Stimulated activated CD4-positive, alpha-beta T cell treated with anti-CD3 and anti-CD28 coated beads, TNF-alpha, amount 100 ng/mL, for 48 hours (primary cell): ENCODE measurements around the gene ZBTB47.

ENCODE experiments used
- DNase-seq, 3 donors: peaks; one replicate each; pipeline ENCODE4 v3.0.0-alpha.2; 2020; ENCODE audit warnings: low read depth in 3 of 3

Gene ZBTB47

DNA sequence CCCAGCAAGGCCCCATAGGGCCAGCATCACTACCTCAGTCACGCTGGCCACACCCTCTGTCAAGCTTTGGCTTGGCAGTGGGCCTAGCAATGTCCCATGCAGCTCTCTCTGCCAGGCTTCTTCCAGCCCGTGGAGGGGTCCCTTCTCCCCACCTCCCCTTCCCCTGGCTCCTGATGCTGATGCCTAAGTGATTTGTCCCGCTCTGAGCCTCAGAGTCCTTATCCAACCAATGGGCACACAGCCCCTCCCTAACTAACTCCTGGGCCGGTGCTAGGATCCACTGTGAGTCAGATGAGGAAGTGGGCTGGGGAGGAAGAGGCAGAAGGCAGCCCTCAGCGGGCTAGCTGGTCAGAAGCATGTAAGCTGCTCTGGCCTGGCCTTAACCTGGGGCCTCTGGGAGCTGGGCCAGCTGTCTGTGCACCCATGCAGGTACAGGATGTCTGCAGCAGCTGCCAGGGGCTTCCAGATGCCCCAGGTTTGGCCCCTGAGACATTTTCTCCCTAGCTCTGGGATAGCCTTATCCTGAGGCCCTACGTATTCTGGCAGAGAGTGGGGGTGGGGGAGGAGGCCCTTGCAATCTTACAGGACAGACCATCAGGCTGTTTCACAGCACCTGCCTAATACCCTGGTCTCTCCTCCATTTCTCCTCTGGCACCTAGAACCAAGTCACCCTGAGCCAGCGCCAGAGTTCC is 740 bp upstream of the ZBTB47 start:
- DNase-seq: no peak

DNA sequence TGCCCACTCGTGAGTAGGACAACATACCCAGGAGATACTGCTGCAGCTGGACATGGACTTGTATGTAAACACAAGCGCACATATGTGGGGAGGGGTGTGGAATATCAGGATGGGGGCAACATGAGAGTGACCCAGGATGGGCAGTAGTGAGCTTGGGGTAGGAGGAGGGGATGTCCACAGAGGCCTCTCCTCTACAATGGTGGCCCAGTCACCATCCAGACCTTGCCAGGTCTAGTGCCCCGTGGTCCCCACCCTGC is 266 bp upstream of the ZBTB47 start:
- no peak for DNase-seq

DNA sequence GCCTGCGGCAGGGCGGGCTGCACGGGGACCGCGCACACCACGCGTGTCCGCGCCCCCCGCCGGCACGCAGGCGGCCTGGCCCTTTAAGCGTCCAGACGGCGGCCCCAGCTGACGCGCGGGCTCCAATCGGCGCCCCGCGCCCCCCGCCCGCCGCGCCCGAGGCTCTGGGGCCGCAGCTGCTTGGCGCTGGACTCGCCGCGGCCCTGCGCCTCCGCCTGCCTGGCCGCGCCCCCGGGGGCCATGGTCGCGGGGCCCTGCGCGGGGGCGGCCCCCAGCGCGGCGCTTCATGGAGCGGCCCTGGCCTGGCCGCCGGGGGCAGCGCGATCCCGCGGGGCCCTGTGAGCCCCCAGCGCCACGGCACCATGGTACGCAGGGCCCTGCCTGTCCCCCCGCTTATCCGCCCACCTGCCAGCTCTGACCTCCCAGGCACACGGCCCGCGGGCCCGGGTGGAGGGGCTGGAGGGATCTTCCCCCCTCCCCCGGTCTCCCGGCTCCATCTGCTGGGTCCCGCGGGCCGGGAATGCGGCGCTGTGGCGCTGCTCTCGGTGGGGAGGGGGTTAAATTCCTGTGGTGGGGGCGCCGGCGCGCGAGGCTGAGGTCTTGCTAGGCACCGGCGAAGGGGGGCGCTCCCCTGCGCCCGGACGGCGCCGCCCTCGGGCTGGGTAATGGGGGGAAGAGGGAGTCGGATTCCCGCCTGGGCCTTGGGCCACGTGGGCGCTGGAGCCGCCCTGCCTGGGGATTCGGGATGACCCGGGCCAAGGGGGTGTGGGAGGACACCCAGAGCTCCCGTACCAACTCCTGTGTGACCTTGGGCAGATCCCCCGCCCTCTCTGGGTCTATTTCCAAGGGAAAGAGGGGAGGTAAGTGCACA is 1.1 kb downstream of the ZBTB47 start:
- no peak for DNase-seq

DNA sequence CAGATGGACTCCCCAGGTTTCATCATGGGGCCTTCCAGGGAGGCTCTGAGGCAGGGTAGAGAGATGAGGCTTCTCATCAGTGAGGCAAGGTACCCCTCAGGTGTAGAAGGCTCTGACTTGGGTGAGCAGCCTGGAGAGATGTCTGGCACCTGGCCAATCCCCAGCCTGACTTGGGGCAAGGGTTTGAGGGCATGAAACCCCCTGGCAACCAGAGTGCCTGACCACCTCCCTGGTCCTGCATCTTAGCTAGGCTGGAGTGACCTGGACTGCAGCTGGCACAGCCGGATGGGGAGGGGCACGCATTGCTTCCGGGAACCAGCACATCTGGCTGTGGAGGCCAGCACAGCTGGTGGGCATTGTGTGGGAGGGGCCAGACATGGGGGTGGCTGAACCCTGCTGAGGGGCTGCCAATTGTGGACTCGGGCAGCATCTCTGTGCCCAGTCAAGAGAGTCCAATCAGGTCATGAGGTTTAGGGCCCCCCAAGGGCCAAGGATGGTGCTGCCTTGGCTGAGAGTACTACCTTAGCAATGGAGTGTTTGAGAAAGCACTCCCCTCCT is 1.9 kb downstream of the ZBTB47 start:
- no peak for DNase-seq

DNA sequence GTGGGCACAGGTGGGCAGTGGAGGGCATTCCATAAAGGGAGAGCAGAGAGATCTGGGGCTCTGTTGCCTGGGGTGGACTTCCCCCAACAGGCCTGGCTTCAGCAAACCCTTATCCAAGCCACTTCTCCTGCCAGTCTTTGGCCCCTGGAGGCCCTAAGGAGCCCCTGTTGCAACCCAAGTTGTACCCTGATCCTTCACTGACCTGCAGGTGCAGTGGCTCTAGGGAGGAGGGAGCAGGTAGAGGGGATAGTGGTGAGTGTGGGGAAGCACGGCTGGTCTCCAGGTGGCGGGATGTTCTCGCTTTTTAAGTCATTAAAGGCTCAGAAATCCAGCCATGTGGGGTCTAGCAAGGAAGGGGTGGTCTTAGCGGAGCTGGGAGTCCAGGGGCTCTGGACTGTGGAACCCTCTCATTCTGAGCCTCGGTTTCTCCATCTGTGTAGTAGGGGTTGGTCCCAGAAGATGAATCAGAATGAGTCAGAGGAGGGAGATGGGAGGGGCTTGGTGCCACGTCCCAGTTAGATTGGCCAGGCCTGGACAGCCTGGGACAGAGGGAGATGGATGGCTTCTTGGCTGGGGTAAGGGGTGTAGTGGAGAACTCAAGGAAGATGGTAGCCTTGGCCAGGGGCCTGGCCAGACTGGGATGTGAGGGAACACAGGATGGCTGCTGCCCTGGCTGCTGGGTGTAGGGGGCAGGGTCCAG is 2.6 kb downstream of the ZBTB47 start:
- DNase-seq: no peak

DNA sequence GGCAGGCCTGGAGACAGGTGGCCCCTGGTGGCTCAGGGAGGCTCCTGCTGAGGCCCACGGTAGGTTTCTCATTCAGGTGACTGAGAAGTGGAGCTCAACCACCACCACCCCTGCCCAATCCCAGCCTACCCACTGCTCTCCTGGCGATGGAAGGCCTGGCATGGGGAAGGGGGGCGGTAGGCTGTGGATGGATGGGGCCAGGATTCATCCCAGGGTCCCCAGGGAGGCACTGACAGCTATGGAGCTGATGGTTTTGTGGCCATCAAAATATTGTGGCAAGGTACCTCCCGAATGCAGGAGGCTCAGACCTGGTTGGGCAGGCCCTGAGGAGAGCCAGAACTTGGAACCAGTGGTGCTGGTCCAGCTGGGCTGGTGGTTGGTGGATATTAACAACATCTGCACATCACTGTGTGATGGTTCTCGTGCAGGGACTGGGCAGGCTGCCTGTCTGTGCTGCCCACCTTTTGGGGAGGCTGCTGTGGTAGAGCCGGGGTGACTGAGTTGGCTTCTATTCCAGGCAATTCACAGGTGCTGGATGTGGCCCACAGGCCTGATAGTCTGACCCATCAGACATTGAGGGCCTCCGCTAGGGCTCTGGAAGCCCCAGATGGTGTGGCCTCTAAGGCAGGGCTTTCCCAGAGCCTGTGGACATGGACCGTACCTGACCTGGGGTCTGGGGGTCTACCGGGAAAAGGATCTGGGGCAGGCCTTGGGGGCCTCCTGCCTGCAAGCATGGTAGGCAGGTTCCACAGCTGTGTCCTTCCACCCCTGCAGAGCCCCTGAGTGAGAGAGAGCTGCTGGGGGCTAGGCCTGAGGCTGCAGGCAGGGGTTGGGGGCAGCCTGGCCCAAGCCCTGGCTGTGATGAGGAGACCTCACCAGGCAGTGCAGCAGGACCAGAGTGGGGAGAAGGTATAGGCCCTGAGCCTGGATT is 3.4 kb downstream of the ZBTB47 start:
- no peak for DNase-seq

DNA sequence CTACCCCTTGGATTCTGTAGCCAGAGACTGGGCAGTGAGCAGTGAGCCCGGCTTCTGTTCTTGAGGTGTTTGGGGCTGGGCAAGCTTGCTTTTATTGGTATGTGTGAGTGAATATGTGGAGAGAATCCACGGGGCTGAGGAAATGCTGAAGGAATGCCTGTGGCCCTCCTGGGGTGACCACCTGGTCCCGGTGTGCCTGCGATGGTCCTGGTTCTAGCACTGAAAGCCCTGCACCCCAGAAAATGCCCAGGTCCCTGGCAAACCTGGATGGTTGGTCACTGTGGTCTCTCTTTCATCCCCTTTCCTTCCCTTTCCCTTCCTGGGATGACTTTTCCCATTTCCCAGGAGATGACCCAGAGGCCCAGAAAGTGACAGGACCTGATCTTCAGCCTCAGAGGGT is 4.2 kb downstream of the ZBTB47 start:
- DNase-seq: no peak

DNA sequence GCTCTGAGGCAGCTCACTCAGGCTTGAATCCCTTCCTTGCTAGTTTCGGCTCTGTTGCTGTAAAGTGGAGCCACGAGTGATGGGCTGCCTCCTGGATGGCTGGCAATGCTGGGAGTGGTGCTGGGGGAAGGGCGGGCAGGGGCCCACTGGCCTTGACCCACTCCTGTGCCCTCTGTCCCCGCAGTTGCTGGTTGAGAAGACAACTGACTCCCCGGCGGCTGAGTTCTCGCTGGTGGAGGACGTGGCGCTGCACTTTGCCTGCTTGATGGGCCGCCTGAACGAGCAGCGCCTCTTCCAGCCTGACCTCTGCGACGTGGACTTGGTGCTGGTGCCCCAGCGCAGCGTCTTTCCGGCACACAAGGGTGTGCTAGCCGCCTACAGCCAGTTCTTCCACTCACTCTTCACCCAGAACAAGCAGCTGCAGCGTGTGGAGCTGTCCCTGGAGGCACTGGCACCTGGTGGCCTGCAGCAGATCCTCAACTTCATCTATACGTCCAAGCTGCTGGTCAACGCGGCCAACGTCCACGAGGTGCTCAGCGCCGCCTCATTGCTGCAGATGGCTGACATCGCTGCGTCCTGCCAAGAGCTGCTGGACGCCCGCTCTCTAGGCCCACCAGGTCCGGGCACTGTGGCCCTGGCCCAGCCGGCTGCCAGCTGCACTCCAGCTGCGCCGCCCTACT is 4.7 kb downstream of the ZBTB47 start:
- DNase-seq: no peak

DNA sequence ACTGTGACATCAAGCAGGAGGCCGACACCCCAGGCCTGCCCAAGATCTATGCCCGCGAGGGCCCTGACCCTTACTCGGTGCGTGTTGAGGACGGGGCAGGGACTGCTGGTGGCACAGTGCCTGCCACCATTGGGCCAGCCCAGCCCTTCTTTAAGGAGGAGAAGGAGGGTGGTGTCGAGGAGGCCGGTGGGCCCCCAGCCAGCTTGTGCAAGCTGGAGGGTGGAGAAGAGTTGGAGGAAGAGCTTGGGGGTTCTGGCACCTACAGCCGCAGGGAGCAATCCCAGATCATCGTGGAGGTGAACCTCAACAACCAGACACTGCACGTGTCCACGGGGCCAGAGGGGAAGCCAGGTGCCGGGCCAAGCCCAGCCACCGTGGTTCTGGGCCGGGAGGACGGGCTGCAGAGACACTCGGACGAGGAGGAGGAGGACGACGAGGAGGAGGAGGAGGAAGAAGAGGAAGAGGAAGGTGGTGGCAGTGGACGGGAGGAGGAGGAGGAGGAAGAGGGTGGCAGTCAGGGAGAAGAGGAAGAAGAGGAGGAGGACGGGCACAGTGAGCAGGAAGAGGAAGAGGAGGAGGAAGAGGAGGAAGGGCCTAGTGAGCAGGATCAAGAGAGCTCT is 5.4 kb downstream of the ZBTB47 start:
- DNase-seq: no peak

DNA sequence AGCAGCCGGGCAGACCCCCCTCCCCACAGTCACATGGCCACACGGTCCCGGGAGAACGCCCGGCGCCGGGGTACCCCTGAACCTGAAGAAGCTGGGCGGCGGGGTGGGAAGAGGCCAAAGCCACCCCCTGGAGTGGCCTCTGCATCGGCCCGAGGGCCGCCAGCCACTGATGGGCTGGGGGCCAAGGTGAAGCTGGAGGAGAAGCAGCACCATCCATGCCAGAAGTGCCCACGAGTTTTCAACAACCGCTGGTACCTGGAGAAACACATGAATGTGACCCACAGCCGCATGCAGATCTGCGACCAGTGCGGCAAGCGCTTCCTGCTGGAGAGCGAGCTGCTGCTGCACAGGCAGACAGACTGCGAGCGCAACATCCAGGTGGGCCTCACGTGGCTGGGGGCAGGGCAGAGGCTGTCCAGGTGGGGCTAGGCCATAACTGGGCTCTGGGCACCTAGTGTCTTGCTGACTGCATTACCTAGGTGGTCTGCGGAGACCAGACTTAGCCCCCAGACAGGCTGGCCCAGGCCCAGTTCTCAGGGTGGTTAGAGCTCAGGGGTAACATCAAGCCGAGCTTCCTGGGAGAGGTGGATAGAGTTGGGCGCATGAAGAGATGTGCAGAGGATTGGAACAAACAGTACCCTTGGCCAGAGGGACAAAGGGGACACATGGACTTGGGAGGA is 6.1 kb downstream of the ZBTB47 start:
- no peak for DNase-seq

DNA sequence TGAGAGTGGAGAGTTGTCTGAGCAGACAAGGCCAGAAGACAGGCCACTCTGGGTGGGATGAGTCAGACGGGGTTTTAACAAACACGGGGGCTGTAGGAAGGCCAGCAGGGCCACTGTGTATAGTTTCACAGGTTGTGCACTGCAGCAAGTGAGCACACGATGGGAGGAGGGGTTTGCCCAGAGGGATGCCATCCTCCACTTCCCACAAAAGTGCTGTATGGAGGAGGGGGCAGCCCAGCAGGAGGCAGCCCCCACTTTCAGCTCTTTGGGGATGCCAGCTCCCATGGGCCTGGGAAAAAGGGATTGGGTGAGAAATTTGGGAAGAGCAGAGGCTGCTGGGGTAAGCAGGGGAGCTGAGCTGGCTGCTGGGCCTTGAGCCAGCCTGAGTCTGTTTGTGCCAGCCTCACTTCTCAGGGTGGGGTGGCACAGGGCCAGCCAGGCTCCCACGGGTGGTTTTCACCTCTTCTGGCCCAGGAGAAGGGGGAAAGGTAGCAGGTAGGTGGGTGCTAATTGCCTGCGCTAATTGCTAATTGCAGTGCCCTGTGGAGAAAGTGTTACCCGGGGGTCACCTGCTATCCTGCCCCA is 6.7 kb downstream of the ZBTB47 start:
- no peak for DNase-seq

DNA sequence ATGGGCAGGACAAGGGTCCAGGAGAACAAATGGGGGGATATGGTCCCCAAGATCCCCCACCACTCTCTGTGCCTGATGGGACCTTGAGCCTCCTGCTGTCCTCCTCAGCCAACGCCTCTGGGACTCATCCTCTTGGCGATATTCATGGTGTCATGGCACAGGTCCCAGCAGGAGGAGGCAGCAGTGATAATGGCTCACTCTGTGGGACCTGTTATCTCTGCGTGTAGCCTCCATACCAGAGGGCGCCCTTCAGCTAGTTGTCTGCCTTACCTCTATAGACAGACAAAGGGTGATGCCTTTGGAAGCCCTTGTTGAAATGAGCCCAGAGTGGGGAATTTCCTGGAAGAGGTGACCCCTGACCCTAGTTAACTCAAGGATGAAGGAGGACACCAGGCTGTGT is 7.4 kb downstream of the ZBTB47 start:
- DNase-seq: no peak

DNA sequence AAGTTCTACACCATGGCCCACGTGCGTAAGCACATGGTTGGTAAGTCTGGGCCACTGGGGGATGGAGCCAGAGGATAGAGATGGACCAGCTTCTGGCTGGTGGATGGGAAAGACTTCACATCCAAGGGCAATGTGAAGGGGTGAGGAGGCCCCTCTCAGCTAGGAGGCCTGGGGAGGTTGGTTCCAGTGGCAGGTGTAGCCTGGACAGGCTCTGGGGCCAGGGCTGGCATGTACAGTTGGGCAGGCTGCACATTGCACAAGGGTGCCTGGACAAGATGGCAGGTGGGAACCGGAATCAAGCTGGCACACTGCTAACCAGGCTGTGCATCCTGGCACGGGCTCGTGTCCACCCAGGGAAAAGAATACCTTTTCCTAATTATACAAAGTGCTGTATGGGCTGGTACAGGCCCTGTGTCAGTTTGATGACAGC is 8.1 kb downstream of the ZBTB47 start:
- no peak for DNase-seq

DNA sequence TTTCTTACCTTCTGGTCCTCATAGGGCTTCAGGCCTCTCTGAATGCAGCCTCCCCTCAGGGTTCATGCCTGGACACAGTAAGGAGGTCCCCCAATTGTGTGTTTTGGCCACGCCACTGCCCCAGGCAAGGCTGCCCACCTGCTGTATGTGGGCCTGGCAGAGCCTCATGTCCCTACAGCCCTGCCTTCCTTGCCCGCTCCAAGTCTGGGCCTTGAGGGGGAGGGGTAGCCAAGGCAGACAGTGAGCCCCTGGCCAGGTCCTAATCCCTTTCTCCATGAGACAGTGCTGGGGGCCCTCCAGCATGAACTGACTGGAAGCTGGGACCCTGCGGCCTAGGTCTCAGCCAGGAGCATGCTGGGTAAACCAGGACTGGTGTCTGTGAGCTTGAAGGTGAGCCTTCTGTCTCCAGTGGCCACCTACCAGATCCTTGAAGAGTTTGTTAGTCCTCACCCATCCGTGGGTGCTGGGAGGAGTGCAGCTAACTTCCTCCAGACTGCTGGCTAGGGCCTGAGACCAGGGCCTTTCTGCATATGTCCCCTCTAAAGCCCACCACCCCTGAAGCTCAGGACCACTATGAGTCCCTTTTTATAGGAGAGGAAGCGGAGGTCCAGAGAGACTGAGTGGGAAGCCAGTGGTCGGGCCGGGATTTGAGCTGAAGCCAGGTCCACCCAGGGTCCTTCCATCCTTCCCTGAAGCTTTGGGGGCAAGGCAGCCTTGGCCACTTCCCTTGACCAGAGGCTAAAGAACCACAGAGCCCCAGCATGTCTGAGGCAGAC is 8.7 kb downstream of the ZBTB47 start:
- DNase-seq: no peak

DNA sequence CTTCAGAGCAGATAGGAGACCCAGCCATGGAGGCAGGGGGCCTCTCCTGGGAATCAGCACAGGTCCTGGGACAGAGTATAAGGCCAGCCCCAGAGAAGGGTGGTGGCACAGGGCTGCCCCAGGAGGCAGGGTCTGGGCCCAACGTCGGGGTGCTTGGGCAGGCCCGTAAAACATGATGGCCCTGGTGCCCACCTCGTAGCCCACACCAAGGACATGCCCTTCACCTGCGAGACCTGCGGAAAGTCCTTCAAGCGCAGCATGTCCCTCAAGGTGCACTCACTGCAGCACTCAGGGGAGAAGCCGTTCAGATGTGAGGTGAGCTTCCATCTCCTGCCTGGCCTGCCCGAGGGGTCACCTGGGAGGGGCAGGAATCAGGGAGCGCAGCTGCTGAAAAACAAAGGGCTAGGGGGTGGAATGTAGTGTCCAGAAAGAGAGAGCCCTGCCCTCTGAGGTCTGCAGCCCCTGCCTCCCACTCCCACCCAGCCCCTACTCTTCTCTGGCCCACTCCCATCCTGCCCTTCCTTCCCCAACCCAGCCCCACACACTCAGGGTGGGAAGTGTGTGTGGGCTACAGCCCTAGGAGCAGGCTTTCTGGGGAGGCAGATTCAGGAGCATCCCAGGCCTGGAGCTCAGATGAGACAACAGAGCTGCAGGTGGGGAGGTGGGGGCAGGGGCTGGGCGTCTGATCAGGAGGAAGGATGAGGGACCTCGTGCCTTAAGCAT is 9.5 kb downstream of the ZBTB47 start:
- no peak for DNase-seq

DNA sequence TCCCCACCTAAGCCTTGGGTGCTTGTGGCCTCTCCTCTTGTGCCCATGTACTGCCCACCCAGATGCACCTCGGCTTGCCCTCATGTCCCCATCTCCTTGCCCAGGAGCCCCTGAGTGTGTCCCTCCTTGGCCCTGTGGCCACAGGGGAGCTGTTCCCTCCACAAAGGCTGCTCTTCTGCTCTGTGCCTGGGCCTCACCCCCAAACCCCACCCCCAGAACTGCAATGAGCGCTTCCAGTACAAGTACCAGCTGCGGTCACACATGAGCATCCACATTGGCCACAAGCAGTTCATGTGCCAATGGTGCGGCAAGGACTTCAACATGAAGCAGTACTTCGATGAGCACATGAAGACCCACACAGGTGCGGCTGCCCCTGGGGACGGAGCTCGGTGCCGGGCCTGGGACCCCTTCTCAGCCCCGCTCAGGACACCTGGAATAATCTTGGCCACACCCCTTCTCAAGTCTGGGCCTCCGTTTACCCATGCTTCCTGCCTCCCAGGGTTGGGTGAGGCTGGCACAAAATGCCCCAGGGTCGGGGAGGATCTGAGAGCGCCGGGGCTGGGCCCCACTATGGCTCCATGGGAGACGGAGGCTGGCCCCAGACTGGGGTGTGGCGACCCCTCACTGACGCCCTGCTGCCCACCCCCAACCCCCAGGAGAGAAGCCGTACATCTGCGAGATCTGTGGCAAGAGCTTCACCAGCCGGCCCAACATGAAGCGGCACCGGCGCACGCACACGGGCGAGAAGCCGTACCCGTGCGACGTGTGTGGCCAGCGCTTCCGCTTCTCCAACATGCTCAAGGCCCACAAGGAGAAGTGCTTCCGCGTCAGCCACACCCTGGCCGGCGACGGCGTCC is 10.3 kb downstream of the ZBTB47 start:
- DNase-seq: no peak

DNA sequence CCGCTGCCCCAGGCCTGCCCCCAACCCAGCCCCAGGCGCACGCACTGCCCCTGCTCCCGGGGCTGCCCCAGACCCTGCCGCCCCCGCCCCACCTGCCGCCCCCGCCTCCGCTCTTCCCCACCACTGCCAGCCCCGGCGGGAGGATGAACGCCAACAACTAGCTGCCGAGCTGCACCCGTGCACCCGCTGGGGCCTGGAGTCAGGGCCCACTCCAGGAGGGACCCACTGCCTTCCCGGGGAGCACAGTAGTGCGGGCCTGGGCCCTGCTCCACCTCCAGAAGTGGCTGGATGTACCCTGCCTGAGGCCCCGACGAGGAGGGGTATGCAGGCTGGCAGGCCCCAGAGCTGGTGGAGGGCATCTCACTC is 10.9 kb downstream of the ZBTB47 start:
- DNase-seq: no peak
